Liver (tissue), 9 donors: Measurements from ENCODE around the gene RAET1E. TPM values are rescaled to one million over a fixed set of nuclear protein-coding genes. Genes with fewer than 3 reads are reported as not detected.

Experiments
- DNase-seq: peaks from one replicate; pipeline ENCODE4 v3.0.0-alpha.2; 2017; ENCODE audit warnings: low spot score
- H3K27ac ChIP-seq, 2 donors: one replicate each; pipeline ENCODE4 v1.7.0; 2013; ENCODE audit warnings: inconsistent platforms in 2 of 2, low read length in 2 of 2, control low read depth in 1 of 2, low read depth in 1 of 2, mild to moderate bottlenecking in 1 of 2
- H3K27me3 ChIP-seq, 4 donors: one replicate each; pipeline versions ENCODE4 v1.6.1 to v1.7.0; 2013; ENCODE audit warnings: low read length in 3 of 4, inconsistent platforms in 1 of 4, mild to moderate bottlenecking in 1 of 4, moderate library complexity in 1 of 4; ENCODE audit not compliant: control insufficient read depth in 4 of 4, insufficient read depth in 4 of 4
- H3K36me3 ChIP-seq, 4 donors: one replicate each; pipeline versions ENCODE4 v1.6.1 to v1.7.0; 2013; ENCODE audit warnings: low read length in 3 of 4, mild to moderate bottlenecking in 3 of 4, low read depth in 1 of 4, moderate library complexity in 1 of 4; ENCODE audit not compliant: control insufficient read depth in 4 of 4, insufficient read depth in 3 of 4
- H3K4me1 ChIP-seq, 4 donors: one replicate each; pipeline versions ENCODE4 v1.6.1 to v1.7.0; 2013; ENCODE audit warnings: low read length in 3 of 4, mild to moderate bottlenecking in 3 of 4, moderate library complexity in 1 of 4; ENCODE audit not compliant: control insufficient read depth in 4 of 4, insufficient read depth in 4 of 4
- H3K4me3 ChIP-seq, 3 donors: one replicate each; pipeline versions ENCODE4 v1.6.1 to v1.7.0; 2013; ENCODE audit warnings: low read length in 3 of 3, control low read depth in 1 of 3, low read depth in 1 of 3, mild to moderate bottlenecking in 1 of 3
- H3K9ac ChIP-seq, 2 donors: one replicate each; pipeline ENCODE4 v1.7.0; 2013; ENCODE audit warnings: low read length in 2 of 2, mild to moderate bottlenecking in 2 of 2, moderate library complexity in 2 of 2, control low read depth in 1 of 2, low read depth in 1 of 2
- H3K9me3 ChIP-seq, 4 donors: one replicate each; pipeline versions ENCODE4 v1.6.1 to v1.7.0; 2013; ENCODE audit warnings: low read length in 3 of 4; ENCODE audit not compliant: control insufficient read depth in 4 of 4
- ATF3 ChIP-seq: IDR thresholded peaks from 2 replicates; pipeline ENCODE4 v1.6.1; 2016; ENCODE audit warnings: antibody characterized with exemption
- CTCF ChIP-seq: fragments of 150-350 bp; IDR thresholded peaks from 2 replicates; pipeline ENCODE4 v1.5.1; 2017; ENCODE audit warnings: improper control_type of control experiment, low read depth, low read length; ENCODE audit not compliant: missing input control
- EGR1 ChIP-seq, 2 donors: IDR thresholded peaks; 2 replicates each; pipeline ENCODE4 v1.6.1; 2016 to 2018; ENCODE audit warnings: antibody characterized with exemption in 2 of 2, low read depth in 2 of 2
- FOXA1 ChIP-seq: IDR thresholded peaks from 2 replicates; pipeline ENCODE4 v1.6.1; 2016; ENCODE audit warnings: antibody characterized with exemption
- FOXA2 ChIP-seq: IDR thresholded peaks from 2 replicates; pipeline ENCODE4 v1.6.1; 2016; ENCODE audit warnings: antibody characterized with exemption
- GABPA ChIP-seq, 2 donors: IDR thresholded peaks in 1 of 2; conservative IDR thresholded peaks in 1 of 2; 2 replicates each; pipeline ENCODE4 v1.6.1; 2016; ENCODE audit warnings: antibody characterized with exemption in 2 of 2, mild to moderate bottlenecking in 1 of 2, moderate library complexity in 1 of 2
- HNF4A ChIP-seq, 2 donors: conservative IDR thresholded peaks; 2 replicates each; pipeline ENCODE4 v1.6.1; 2016; ENCODE audit warnings: antibody characterized with exemption in 2 of 2, mild to moderate bottlenecking in 2 of 2
- HNF4G ChIP-seq: IDR thresholded peaks from 2 replicates; pipeline ENCODE4 v1.6.1; 2016; ENCODE audit warnings: antibody characterized with exemption
- JUND ChIP-seq, 2 donors: IDR thresholded peaks; 2 replicates each; pipeline ENCODE4 v1.6.1; 2016; ENCODE audit warnings: antibody characterized with exemption in 2 of 2
- MAX ChIP-seq: IDR thresholded peaks from 2 replicates; pipeline ENCODE4 v1.6.1; 2016; ENCODE audit warnings: antibody characterized with exemption
- NR2F2 ChIP-seq: IDR thresholded peaks from 2 replicates; pipeline ENCODE4 v1.6.1; 2016; ENCODE audit warnings: antibody characterized with exemption
- RAD21 ChIP-seq, 2 donors: IDR thresholded peaks; 2 replicates each; pipeline ENCODE4 v1.6.1; 2016; ENCODE audit warnings: antibody characterized with exemption in 2 of 2, mild to moderate bottlenecking in 2 of 2
- REST ChIP-seq: IDR thresholded peaks from 2 replicates; pipeline ENCODE4 v1.6.1; 2016; ENCODE audit warnings: antibody characterized with exemption, mild to moderate bottlenecking
- RXRA ChIP-seq, 2 donors: IDR thresholded peaks; 2 replicates each; pipeline ENCODE4 v1.6.1; 2017 to 2018; ENCODE audit warnings: antibody characterized with exemption in 2 of 2, mild to moderate bottlenecking in 1 of 2
- SP1 ChIP-seq: IDR thresholded peaks from 2 replicates; pipeline ENCODE4 v1.6.1; 2018; ENCODE audit warnings: antibody characterized with exemption, mild to moderate bottlenecking
- TAF1 ChIP-seq: conservative IDR thresholded peaks from 2 replicates; pipeline ENCODE4 v1.6.1; 2016; ENCODE audit warnings: antibody characterized with exemption, mild to moderate bottlenecking
- YY1 ChIP-seq: IDR thresholded peaks from 2 replicates; pipeline ENCODE4 v1.6.1; 2016; ENCODE audit warnings: antibody characterized with exemption, mild to moderate bottlenecking
- ZBTB33 ChIP-seq: IDR thresholded peaks from 2 replicates; pipeline ENCODE4 v1.6.1; 2016; ENCODE audit warnings: antibody characterized with exemption
- WGBS: extraction: QIAGEN DNeasy Blood & Tissue Kit; methylation state at CpG from one replicate; pipeline ENCODE4 v1.1.7; 2013; 5-methylcytosine and 5-hydroxymethylcytosine counted together
- polyA plus RNA-seq, 2 donors: library from polyadenylated mRNA; stranded (reverse) in 1 of 2; unstranded in 1 of 2; fragments of 200-250 nt in 1 of 2; fragments of >200 nt in 1 of 2; fragmentation: Nextera tagmentation in 1 of 2; extraction: Ambion mirVana in 1 of 2; gene quantifications; one replicate each; pipeline versions ENCODE4 v1.2.1 to v1.2.3, GENCODE V29; 2013 to 2015
- total RNA-seq, 2 donors: library from RNA; depleted of rRNA; stranded (reverse); fragments of >200 nt; gene quantifications; one replicate each; pipeline ENCODE4 v1.2.3, GENCODE V29; 2014
- donor health status: healthy.
- donor health status: healthy.
- donor health status: healthy.
- donor health status: healthy.
- donor health status: healthy.

Gene RAET1E
- total and polyA plus RNA-seq, 4 donors: not detected

- Histone ChIP-seq H3K9ac (no peak overlapping the region), H3K4me3 (no peak overlapping the region), H3K9me3 (no peaks in the 10 kb centered on the region), H3K27ac (no peak overlapping the region), H3K36me3 (no peaks in the 10 kb centered on the region), H3K27me3 (peaks cover 0 to 24% (median 5%) of the 10 kb centered on the region in 4 donors), H3K4me1 (no peaks in the 10 kb centered on the region)
- TF ChIP-seq CTCF (no peak), ATF3 (no peak), FOXA2 (no peak), EGR1 (IDR thresholded peaks at IDR 0.05; ENCODE audit: low read depth in 2 of 2) (no peak), YY1 (no peak), JUND (IDR thresholded peaks at IDR 0.05) (no peak)
- no peak for DNase-seq
- 70% methylated on average over 6 of the region's 6 CpGs for WGBS
Measured at GRCh38 chr6:149931501-149931900, 33.6 kb upstream of the RAET1E start.

- H3K27ac ChIP-seq: no peak overlapping the region
- no peak for DNase-seq
Measured at GRCh38 chr6:149929422-149929821, 31.5 kb upstream of the RAET1E start.

More at GRCh38 chr6:149929422-149929821, 31.5 kb upstream of the RAET1E start:
- no peaks in the 10 kb centered on the region for H3K36me3 ChIP-seq
- no peak overlapping the region for H3K4me3 ChIP-seq
- no peak overlapping the region for H3K9ac ChIP-seq
- H3K9me3 ChIP-seq: no peaks in the 10 kb centered on the region
- 20% methylated on average over 3 of the region's 3 CpGs for WGBS
- H3K27me3 ChIP-seq: peaks cover 0 to 9% (median 3%) of the 10 kb centered on the region in 4 donors
- no peak for TF ChIP-seq RXRA (IDR thresholded peaks at IDR 0.05)
- no peak for TF ChIP-seq MAX
- TF ChIP-seq HNF4G: no peak
- TF ChIP-seq ATF3: no peak
- TF ChIP-seq GABPA (IDR thresholded peaks at IDR 0.05 in 1 of 2, conservative IDR thresholded peaks at IDR 0.05 in 1 of 2): no peak
- no peak for TF ChIP-seq NR2F2
- TF ChIP-seq EGR1 (IDR thresholded peaks at IDR 0.05; ENCODE audit: low read depth in 2 of 2): no peak
- TF ChIP-seq FOXA1: no peak
- TF ChIP-seq FOXA2: no peak
- no peak for TF ChIP-seq JUND (IDR thresholded peaks at IDR 0.05)
- no peak for TF ChIP-seq CTCF
- TF ChIP-seq TAF1: no peak
- no peak for TF ChIP-seq REST
- TF ChIP-seq RAD21 (IDR thresholded peaks at IDR 0.05): no peak
- TF ChIP-seq HNF4A (conservative IDR thresholded peaks at IDR 0.05): no peak
- no peak for TF ChIP-seq ZBTB33
- no peak for TF ChIP-seq YY1
- no peak for TF ChIP-seq SP1
- H3K4me1 ChIP-seq: peaks cover 0 to 10% (median 6%) of the 10 kb centered on the region in 4 donors
